ENCODE results near the gene SIGLEC14. TPM values are rescaled to one million over a fixed set of nuclear protein-coding genes. Genes with fewer than 3 reads are reported as not detected.
"Not testable (repeated sequence)": the region's sequence is repeated elsewhere in the genome, so short reads cannot be mapped to it uniquely, and the experiment has no call there.

The SIGLEC14 gene, protein sequence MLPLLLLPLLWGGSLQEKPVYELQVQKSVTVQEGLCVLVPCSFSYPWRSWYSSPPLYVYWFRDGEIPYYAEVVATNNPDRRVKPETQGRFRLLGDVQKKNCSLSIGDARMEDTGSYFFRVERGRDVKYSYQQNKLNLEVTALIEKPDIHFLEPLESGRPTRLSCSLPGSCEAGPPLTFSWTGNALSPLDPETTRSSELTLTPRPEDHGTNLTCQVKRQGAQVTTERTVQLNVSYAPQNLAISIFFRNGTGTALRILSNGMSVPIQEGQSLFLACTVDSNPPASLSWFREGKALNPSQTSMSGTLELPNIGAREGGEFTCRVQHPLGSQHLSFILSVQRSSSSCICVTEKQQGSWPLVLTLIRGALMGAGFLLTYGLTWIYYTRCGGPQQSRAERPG
- total RNA-seq (2021; ENCODE audit: unreplicated experiment) (not detected), Bru-seq, nascent RNA (not detected), BruChase-seq, experiment 1, labeled RNA remaining after a 2-hour chase (not detected), BruChase-seq, experiment 2, labeled RNA remaining after a 6-hour chase (not detected)
- polyA plus RNA-seq (2012; ENCODE audit: insufficient read length), result not detected
- long read RNA-seq, result 0 reads

DNA sequence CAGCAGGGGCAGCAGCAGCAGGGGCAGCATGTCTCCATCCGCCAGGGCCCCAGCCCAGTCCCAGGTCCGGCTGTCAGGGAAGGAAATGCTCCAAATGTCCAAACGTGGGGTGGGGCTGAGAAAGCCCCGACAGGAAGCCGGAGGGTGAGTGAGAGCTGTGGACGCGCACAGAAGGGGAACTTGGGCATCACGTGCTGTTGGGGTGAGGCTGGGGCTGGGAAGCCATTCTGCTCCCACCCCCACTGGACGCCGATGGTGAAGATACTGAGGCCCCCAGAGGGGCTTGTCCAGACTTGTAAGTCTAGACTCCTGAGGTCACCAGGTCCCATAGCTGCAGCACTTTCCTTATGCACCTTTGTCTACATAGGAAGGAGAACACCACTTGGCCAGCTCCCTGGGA, at the start of gene SIGLEC14:
TSS of gene SIGLEC14 (minus strand) at position 96 of the 400 bp plus-strand sequence. CDS start at position 30, 66 bp downstream.
- H3K9me3 ChIP-seq (ENCODE audit: control insufficient read depth, insufficient read depth, low read depth, low read length); H3K4me3 ChIP-seq (ENCODE audit: low read depth in 2 of 2, low read length in 2 of 2); ATAC-seq; H3K36me3 ChIP-seq (ENCODE audit: control insufficient read depth, insufficient read depth, low read length); H3K27me3 ChIP-seq (ENCODE audit: control insufficient read depth, insufficient read depth, low read length); intact Hi-C loops (cut with micrococcal nuclease; ENCODE audit: unreplicated experiment); BruUV-seq (replicated peaks); DNase-seq (ENCODE audit: low read depth, low spot score); H3K27ac ChIP-seq (ENCODE audit: low read length); CTCF ChIA-PET; POLR2A ChIA-PET; H3K4me1 ChIP-seq (ENCODE audit: control insufficient read depth, insufficient read depth, low read length); in situ Hi-C loops (cut with HindIII; ENCODE audit: low pct_unique_long_range_greater_than_20kb, low sequenced_read_pairs): not testable (repeated sequence)

DNA sequence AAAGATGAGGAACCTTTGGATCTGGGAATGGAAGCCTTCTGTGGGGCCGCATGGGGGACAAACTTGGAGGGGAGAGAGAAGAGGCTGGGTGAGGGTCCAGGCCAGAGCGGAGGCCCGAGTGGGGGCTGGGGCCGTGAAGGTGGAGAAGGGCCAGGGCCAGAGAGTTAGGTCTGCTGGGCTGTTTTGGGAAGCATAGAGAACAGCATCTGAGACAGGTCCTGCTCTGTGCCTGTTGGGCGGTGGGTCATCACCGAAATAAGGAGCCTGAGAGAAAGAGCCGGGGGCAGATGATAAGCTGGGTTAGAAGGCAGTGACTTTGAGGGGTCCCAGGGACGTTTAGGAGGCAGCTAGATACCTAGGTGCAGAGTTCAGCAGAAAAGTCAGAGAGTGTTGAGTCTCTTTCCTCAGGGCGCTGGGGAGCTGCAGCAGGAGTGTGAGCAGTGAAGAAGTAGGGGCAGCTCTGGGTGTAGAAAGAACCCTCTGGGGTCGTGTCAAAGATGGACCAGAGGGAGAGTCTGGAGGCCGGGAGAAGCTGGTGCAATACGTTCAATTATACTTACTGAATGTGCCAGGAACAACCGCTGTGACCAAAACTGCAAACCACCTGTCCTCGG, 49.2 kb upstream of the SIGLEC14 start:
- POLR2A ChIA-PET, result no interaction called here
- Histone ChIP-seq H3K4me1 (ENCODE audit: control insufficient read depth, insufficient read depth, low read length) (peaks cover 10% of the 10 kb centered on the region), H3K27ac (ENCODE audit: low read length) (no peak overlapping the region), H3K36me3 (ENCODE audit: control insufficient read depth, insufficient read depth, low read length) (no peaks in the 10 kb centered on the region), H3K4me3 (ENCODE audit: low read depth in 2 of 2, low read length in 2 of 2) (no peak overlapping the region), H3K9me3 (ENCODE audit: control insufficient read depth, insufficient read depth, low read depth, low read length) (no peaks in the 10 kb centered on the region), H3K27me3 (ENCODE audit: control insufficient read depth, insufficient read depth, low read length) (no peaks in the 10 kb centered on the region)
- CTCF ChIA-PET, result no interaction called here
- no peak for DNase-seq (ENCODE audit: low read depth, low spot score)
- intact Hi-C loops (cut with micrococcal nuclease; ENCODE audit: unreplicated experiment) (no loop called here), in situ Hi-C loops (cut with HindIII; ENCODE audit: low pct_unique_long_range_greater_than_20kb, low sequenced_read_pairs) (no loop called here)
- TF ChIP-seq, protein P1, sequence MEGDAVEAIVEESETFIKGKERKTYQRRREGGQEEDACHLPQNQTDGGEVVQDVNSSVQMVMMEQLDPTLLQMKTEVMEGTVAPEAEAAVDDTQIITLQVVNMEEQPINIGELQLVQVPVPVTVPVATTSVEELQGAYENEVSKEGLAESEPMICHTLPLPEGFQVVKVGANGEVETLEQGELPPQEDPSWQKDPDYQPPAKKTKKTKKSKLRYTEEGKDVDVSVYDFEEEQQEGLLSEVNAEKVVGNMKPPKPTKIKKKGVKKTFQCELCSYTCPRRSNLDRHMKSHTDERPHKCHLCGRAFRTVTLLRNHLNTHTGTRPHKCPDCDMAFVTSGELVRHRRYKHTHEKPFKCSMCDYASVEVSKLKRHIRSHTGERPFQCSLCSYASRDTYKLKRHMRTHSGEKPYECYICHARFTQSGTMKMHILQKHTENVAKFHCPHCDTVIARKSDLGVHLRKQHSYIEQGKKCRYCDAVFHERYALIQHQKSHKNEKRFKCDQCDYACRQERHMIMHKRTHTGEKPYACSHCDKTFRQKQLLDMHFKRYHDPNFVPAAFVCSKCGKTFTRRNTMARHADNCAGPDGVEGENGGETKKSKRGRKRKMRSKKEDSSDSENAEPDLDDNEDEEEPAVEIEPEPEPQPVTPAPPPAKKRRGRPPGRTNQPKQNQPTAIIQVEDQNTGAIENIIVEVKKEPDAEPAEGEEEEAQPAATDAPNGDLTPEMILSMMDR (IDR thresholded peaks at IDR 0.05), result no peak
- TF ChIP-seq POLR2AphosphoS5 (IDR thresholded peaks at IDR 0.05; ENCODE audit: low read depth, low read length) (no peak), SIN3A (IDR thresholded peaks at IDR 0.05; ENCODE audit: borderline replicate concordance, insufficient read depth, low read depth, low read length) (no peak), TCF7L2 (IDR thresholded peaks at IDR 0.05; ENCODE audit: low read depth, low read length) (no peak)
- TF ChIP-seq, protein P2, sequence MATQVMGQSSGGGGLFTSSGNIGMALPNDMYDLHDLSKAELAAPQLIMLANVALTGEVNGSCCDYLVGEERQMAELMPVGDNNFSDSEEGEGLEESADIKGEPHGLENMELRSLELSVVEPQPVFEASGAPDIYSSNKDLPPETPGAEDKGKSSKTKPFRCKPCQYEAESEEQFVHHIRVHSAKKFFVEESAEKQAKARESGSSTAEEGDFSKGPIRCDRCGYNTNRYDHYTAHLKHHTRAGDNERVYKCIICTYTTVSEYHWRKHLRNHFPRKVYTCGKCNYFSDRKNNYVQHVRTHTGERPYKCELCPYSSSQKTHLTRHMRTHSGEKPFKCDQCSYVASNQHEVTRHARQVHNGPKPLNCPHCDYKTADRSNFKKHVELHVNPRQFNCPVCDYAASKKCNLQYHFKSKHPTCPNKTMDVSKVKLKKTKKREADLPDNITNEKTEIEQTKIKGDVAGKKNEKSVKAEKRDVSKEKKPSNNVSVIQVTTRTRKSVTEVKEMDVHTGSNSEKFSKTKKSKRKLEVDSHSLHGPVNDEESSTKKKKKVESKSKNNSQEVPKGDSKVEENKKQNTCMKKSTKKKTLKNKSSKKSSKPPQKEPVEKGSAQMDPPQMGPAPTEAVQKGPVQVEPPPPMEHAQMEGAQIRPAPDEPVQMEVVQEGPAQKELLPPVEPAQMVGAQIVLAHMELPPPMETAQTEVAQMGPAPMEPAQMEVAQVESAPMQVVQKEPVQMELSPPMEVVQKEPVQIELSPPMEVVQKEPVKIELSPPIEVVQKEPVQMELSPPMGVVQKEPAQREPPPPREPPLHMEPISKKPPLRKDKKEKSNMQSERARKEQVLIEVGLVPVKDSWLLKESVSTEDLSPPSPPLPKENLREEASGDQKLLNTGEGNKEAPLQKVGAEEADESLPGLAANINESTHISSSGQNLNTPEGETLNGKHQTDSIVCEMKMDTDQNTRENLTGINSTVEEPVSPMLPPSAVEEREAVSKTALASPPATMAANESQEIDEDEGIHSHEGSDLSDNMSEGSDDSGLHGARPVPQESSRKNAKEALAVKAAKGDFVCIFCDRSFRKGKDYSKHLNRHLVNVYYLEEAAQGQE (IDR thresholded peaks at IDR 0.05; ENCODE audit: insufficient read depth in 1 of 2, low read depth in 2 of 2, low read length in 1 of 2), result no peak
- ATAC-seq, result no peak
- no TSS peak for BruUV-seq (replicated peaks)
